NCI-H2227 treated with DMSO at 0.1 percent for 48 hours (cell line): ENCODE results near the gene PPIP5K1.
"Not testable (repeated sequence)": the region's sequence is repeated elsewhere in the genome, so short reads cannot be mapped to it uniquely, and the experiment has no call there.

Source experiments
- DNase-seq: peaks from one replicate; lab custom pipeline; 2025; lab: John Stamatoyannopoulos, UW

Gene PPIP5K1

DNA sequence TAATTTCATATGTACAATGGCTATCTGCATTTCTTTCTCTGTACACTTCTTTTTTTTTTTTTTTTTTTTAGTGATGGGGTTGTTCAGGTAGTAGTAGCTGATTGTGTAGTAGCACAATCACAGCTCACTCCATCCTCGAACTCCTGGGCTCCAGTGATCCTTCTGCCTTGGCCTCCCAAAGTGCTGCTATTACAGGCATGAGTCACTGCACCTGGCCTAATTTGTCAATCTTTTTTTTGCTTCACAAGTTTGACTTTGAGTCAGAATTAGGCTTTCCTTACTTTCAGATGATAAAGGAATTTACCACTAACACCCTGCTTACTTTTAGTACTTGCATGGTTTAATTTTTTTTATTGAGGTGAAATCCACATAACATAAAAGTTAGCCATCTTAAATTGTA is 44.6 kb downstream of the PPIP5K1 start:
- DNase-seq, result no peak

DNA sequence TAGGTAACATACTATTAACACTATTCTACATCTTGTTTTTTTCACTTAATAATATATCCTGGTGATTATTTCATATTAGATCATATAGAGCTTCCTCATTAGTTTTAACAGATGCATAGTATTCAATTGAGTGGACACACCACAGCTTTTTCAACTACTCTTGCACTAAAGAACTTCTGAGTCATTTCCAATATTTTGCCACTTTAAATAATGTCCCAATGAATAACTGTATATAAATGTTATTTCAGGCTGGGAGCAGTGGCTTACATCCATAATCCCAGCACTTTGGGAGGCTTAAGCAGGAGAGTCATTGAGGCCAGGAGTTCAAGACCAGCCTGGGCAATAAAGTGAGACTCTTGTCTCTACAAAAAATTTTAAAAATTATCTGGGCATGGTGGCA is 45.7 kb downstream of the PPIP5K1 start:
- no peak for DNase-seq

DNA sequence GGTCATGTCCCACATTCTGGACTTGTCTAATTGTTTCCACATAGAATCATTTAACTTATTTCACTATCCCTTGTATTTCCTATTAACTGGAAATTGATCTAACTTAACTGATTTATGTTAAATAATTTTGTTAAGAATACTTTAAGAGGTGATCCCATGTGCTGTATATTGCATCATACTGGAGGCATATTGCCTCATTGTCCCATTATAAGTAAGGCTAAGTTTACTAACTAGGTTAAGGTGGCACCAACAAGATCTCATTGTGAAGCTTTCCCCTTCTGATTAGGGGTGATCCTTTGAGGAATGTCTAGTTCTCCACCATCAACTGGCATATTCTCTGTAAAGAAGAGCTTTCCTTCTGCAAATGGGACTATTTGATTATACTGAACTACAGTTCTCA is 48.2 kb downstream of the PPIP5K1 start:
- no peak for DNase-seq

DNA sequence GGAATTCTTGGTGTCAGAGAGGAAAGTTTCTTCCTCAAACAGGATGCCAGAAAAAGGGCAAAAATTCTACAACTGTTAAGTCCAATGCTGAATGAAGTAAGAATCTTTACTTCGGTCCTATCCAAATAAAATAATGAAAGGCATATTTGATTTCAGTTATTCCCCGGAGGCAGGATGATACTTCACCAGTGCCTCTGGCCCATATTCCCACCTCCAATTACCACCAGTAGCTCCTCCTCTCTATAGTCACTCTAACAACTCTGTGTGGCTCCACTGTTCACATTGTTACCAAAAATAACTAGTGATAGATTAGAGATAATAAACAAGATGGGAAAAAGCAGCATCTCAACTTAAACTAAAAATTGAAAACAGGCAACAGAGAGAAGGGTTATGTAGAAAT is 51.9 kb downstream of the PPIP5K1 start:
- no peak for DNase-seq

DNA sequence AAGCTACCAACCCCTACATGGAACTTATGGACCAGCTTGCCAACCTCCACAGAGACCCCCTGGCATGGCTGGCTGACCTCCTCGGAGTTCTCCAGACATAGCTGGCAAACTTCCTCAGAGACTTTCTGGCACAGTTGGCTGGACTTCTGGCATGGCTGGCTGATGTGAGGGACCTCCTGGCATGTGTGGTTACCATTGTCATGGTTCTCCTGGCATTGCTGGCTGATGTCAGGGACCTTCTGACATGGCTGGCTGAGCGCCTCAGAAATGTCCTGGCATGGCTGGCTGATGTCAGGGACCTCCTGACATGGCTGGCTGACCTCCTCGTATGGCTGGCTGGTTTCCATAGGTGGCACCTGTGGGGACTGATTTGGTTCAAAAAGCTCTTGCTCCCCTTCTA is 55.1 kb downstream of the PPIP5K1 start:
- no peak for DNase-seq

DNA sequence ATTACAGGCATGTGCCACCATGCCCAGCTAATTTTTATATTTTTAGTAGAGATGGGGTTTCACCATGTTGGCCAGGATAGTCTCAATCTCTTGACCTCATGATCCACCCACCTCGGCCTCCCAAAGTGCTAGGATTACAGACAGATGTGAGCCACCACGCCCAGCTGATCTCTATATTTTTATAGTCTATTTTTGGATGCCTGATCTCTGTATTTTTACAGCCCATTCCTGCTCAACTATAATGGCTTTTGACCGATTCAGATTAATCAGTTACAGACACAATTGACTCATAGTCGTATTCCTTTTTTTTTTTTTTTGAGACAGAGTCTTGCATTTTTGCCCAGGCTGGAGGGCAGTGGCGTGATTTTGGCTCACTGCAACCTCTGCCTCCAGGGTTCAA is 57.2 kb downstream of the PPIP5K1 start:
- DNase-seq, result not testable (repeated sequence)

DNA sequence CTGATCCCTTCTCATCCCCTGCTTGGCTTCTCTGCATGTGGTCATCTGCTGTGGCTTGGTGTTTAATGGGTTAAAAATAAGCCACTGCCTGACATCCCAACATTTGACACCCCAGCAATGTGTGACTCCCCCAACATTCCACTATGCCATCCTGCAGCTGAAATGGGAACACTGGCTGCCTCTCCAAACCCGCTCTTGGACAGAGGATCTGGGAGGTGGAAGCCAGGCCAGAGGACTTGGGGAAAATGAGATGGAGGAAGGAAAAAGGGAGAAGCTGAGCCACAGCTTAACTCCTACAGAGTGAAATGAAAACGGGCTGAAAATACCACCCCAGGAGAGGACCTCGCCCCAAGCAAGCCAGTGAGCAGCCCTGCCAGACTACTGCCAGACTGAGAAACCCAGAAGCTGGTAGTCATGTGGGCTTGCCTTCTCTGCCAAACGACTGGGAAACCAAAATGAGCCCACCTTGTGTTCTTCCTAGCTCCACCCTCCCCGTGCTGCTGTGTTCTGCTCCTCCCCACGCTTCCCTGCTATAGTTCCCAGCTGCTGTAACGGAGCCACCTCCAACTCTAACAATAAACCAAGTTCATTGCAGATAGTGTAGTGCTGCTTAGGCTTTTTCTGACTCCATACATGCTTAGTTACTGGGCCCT is 58.9 kb downstream of the PPIP5K1 start:
- DNase-seq, result peak; percentile 16

DNA sequence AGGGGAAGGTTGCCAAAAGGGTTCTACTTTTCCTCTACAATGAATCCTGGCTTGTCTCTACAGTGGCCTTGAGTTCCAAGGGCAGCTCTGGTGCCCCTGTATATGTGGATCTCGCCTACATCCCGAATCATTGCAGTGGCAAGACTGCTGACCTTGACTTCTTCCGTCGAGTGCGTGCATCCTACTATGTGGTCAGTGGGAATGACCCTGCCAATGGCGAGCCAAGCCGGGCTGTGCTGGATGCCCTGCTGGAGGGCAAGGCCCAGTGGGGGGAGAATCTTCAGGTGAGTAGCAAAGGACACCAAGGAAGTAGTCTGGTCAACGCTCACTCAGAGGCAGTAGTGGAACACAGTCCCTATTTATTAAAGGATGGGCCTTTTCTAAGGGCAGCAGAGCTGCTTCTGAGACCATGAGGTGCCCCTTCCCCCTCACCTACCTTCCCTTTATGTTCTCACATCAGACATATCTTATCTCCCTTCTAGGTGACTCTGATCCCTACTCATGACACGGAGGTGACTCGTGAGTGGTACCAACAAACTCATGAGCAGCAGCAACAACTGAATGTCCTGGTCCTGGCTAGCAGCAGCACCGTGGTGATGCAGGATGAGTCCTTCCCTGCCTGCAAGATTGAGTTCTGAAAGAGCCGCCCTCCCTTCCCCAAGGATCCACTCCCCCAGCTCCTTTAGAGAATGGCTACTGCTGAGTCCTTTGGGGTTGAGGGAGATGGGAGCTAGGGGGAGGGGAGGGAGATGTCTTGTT is 60.2 kb downstream of the PPIP5K1 start:
- no peak for DNase-seq

DNA sequence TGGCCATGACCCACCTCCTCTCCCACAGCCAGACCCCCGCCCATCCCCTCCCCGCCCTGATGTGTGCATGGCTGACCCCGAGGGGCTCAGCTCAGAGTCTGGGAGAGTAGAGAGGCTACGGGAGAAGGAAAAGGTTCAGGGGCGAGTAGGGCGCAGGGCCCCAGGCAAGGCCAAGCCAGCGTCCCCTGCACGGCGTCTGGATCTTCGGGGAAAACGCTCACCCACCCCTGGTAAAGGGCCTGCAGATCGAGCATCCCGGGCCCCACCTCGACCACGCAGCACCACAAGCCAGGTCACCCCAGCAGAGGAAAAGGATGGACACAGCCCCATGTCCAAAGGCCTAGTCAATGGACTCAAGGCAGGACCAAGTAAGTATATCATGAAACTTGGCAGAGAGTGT is 60.9 kb downstream of the PPIP5K1 start:
- no peak for DNase-seq

DNA sequence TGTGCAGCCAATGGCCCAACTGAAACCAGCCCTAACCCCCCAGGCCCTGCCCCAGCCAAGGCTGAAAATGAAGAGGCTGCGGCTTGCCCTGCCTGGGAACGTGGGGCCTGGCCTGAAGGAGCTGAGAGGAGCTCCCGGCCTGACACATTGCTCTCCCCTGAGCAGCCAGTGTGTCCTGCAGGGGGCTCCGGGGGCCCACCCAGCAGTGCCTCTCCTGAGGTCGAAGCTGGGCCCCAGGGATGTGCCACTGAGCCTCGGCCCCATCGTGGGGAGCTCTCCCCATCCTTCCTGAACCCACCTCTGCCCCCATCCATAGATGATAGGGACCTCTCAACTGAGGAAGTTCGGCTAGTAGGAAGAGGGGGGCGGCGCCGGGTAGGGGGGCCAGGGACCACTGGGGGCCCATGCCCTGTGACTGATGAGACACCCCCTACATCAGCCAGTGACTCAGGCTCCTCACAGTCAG is 61.4 kb downstream of the PPIP5K1 start:
- DNase-seq, result no peak

DNA sequence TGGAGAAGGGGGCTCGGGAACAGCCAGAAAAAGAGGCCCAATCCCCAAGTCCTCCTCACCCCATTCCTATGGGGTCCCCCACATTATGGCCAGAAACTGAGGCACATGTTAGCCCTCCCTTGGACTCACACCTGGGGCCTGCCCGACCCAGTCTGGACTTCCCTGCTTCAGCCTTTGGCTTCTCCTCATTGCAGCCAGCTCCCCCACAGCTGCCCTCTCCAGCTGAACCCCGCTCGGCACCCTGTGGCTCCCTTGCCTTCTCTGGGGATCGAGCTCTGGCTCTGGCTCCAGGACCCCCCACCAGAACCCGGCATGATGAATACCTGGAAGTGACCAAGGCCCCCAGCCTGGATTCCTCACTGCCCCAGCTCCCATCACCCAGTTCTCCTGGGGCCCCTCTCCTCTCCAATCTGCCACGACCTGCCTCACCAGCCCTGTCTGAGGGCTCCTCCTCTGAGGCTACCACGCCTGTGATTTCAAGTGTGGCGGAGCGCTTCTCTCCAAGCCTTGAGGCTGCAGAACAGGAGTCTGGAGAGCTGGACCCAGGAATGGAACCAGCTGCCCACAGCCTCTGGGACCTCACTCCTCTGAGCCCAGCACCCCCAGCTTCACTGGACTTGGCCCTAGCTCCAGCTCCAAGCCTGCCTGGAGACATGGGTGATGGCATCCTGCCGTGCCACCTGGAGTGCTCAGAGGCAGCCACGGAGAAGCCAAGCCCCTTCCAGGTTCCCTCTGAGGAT is 62.0 kb downstream of the PPIP5K1 start:
- no peak for DNase-seq

DNA sequence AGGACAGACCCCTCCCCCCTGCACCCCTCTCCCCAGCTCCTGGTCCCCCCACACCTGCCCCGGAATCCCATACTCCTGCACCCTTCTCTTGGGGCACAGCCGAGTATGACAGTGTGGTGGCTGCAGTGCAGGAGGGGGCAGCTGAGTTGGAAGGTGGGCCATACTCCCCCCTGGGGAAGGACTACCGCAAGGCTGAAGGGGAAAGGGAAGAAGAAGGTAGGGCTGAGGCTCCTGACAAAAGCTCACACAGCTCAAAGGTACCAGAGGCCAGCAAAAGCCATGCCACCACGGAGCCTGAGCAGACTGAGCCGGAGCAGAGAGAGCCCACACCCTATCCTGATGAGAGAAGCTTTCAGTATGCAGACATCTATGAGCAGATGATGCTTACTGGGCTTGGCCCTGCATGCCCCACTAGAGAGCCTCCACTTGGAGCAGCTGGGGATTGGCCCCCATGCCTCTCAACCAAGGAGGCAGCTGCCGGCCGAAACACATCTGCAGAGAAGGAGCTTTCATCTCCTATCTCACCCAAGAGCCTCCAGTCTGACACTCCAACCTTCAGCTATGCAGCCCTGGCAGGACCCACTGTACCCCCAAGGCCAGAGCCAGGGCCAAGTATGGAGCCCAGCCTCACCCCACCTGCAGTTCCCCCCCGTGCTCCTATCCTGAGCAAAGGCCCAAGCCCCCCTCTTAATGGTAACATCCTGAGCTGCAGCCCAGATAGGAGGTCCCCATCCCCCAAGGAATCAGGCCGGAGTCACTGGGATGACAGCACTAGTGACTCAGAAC is 62.8 kb downstream of the PPIP5K1 start:
- no peak for DNase-seq

DNA sequence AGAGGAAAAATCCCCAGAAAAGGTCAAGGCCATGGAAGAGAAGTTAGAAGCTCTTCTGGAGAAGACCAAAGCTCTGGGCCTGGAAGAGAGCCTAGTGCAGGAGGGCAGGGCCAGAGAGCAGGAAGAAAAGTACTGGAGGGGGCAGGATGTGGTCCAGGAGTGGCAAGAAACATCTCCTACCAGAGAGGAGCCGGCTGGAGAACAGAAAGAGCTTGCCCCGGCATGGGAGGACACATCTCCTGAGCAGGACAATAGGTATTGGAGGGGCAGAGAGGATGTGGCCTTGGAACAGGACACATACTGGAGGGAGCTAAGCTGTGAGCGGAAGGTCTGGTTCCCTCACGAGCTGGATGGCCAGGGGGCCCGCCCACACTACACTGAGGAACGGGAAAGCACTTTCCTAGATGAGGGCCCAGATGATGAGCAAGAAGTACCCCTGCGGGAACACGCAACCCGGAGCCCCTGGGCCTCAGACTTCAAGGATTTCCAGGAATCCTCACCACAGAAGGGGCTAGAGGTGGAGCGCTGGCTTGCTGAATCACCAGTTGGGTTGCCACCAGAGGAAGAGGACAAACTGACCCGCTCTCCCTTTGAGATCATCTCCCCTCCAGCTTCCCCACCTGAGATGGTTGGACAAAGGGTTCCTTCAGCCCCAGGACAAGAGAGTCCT is 63.6 kb downstream of the PPIP5K1 start:
- DNase-seq, result no peak

DNA sequence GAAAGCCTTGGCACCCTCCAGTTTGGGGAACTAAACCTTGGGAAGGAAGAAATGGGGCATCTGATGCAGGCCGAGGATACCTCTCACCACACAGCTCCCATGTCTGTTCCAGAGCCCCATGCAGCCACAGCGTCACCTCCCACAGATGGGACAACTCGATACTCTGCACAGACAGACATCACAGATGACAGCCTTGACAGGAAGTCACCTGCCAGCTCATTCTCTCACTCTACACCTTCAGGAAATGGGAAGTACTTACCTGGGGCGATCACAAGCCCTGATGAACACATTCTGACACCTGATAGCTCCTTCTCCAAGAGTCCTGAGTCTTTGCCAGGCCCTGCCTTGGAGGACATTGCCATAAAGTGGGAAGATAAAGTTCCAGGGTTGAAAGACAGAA is 64.9 kb downstream of the PPIP5K1 start:
- DNase-seq, result no peak

DNA sequence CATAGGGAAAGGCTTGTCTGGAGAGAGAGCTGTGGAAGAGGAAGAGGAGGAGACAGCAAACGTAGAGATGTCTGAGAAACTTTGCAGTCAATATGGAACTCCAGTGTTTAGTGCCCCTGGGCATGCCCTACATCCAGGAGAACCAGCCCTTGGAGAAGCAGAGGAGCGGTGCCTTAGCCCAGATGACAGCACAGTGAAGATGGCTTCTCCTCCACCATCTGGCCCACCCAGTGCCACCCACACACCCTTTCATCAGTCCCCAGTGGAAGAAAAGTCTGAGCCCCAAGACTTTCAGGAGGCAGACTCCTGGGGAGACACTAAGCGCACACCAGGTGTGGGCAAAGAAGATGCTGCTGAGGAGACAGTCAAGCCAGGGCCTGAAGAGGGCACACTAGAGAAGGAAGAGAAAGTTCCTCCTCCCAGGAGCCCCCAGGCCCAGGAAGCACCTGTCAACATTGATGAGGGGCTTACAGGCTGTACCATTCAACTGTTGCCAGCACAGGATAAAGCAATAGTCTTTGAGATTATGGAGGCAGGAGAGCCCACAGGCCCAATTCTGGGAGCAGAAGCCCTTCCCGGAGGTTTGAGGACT is 65.7 kb downstream of the PPIP5K1 start:
- no peak for DNase-seq

DNA sequence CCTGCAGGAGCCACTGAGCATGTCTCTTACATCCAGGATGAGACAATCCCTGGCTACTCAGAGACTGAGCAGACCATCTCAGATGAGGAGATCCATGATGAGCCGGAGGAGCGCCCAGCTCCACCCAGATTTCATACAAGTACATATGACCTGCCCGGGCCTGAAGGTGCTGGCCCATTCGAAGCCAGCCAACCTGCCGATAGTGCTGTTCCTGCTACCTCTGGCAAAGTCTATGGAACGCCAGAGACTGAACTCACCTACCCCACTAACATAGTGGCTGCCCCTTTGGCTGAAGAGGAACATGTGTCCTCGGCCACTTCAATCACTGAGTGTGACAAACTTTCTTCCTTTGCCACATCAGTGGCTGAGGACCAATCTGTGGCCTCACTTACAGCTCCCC is 66.4 kb downstream of the PPIP5K1 start:
- no peak for DNase-seq

DNA sequence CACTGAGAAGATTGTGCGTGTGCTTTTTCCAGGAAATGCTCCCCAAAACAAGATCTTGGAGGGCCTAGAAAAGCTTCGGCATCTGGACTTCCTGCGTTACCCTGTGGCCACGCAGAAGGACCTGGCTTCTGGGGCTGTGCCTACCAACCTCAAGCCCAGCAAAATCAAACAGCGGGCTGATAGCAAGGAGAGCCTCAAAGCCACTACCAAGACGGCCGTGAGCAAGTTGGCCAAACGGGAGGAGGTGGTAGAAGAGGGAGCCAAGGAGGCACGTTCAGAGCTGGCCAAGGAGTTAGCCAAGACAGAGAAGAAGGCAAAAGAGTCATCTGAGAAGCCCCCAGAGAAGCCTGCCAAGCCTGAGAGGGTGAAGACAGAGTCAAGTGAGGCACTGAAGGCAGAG is 67.8 kb downstream of the PPIP5K1 start:
- no peak for DNase-seq

DNA sequence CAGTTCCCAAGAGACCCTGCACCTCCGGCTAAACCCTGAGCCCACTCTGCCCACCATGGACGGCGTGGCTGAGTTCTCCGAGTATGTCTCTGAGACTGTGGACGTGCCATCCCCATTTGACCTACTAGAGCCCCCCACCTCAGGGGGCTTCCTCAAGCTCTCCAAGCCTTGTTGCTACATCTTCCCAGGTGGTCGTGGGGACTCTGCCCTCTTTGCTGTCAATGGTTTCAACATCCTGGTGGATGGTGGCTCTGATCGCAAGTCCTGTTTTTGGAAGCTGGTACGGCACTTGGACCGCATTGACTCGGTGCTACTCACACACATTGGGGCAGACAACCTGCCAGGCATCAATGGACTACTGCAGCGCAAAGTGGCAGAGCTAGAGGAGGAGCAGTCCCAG is 68.6 kb downstream of the PPIP5K1 start:
- no peak for DNase-seq

DNA sequence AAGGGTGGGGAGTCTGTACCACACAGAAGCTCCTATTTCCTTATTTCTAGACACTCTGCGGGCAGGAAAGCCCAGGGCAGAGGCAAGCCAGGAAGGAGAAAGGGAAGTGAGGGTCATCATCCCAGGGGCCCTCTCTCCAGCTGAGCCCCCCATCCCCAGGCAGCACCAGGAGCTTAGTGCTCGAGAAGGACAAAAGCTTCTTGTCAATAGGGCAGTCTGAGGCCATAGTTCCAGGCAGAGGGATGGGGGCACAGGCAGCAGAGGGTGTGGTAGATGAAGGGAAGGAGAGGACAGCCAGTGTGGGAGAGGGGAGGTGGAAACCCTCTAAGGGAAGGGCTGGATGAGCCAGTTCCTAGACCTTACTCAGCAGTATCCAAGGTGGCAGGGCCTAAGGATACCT is 69.9 kb downstream of the PPIP5K1 start:
- no peak for DNase-seq

DNA sequence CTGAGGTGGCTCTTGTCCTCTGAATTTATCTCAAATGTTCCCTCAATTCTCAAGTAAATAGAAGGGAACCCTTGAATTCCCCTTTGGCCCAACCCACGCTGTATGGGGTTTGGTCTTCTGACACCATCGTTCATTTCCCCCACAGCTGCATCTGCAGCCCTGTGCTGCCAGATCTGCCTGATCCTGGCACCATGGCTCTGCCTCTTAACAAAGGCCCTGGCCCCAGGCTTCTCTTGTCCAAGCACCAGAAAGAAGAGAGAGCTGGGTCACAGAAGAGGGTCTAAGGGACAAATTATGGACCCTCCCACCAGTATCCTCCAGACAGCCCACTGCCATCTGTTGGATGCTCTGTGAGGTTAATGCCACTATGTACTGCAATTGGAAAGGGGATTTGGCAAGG is 70.8 kb downstream of the PPIP5K1 start:
- DNase-seq, result no peak

DNA sequence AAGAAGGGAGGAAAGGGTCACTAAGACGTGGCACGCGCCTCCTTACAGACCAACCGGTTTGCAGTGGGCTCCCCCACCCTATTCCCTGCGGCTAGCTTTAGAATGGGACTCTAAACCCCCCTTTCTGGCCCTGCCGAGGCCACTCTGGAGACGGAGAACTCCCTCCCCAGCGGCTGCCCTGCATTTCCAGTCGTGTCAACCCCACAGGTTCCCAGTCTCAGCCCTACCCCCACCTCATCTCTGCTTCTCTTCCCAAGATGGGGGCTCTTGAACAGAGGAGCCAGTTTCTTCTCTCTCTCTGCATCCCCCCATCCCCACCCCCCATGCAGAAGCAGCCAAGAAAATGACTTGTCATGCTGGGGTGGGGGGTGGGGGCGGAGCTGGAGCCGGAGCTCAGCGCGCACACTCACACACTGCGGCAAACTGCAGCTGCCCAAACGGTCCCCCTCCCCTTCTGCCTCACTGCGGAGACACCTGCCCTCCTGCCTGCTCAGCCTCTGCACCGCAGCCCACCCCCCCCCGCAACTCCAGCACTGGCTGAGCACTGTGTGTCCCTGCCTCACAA is 71.7 kb downstream of the PPIP5K1 start:
- peak; percentile 49 for DNase-seq
